ENCODE results near the gene RPRD1B. TPM values are rescaled to one million over a fixed set of nuclear protein-coding genes. Genes with fewer than 3 reads are reported as not detected.
A peak's percentile ranks its signal among the peaks of the same experiment; 100 is the strongest.

The RPRD1B gene
- polyA plus RNA-seq, 3 donors: 3.6 to 12.3 (median 4.7) TPM

DNA sequence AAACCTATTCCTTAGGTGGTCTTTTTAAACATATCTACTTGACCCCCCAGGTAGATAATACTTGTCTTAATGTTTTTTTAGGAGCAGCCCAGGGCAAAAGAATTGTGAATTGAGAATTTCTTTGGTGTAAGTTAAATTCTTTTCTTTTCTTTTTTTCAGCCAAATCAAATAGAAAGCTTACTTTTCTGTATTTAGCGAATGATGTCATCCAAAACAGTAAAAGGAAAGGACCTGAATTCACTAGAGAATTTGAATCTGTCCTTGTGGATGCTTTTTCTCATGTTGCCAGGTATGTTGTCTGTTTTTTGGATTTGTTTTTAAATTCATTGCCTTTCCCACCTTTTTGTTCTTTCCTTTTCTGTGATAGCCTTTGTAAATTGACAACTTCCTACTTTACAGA lies 6.7 kb downstream of the RPRD1B start:
- H3K4me1 Mint-ChIP-seq: peaks cover 17% of the 10 kb centered on the region

DNA sequence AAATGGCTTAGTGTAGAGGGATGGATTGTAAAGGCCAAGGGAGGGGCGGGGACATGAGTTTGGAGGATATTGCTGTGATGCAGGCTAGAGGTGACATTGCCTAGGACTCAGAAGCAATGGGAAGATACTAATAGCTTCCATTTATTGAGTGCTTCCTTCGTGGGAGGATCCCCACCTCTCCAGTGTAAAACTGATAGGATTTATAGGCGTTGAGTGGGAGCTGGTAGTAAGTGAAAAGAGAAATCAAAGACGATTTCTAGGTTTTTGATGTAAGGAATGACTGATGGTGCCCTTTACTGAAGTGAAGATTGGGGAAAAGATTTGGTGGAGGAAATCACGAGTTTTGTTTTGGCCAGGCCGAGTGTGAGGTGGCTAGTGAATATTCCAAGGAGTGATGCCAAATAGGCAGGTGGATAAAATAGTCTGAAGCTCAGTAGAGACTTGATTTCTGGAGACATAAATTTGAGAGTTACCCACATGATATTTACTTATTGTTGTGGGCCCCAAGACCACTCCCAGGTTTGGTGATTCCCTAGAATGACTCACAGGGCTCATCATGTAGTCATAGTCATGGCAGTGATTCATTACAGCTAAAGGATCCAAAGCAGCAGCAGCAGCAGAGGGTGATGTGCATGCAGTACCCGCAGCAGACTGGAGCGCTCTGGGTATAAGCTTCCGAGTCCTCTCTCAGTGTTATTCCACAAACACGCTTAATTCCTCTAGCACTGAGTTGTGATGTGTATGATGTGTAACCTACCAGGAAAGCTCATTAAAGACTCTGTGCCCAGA lies 10.2 kb downstream of the RPRD1B start:
- peak in 2 of 3 donors; percentile 12 to 75 for DNase-seq
- H3K27ac ChIP-seq (ENCODE audit: low read depth in 1 of 2, low read length in 2 of 2): no peak overlapping the region
- no peaks in the 10 kb centered on the region for H3K4me1 ChIP-seq (ENCODE audit: control insufficient read depth in 1 of 2, insufficient read depth in 2 of 2, low read length in 2 of 2)
- H3K4me3 Mint-ChIP-seq: no peak overlapping the region
- intact Hi-C loops (cut with micrococcal nuclease): no loop called here
- H3K36me3 ChIP-seq (replicated peaks in 1 of 2; ENCODE audit: control insufficient read depth in 1 of 2, insufficient read depth in 2 of 2, low read length in 2 of 2): peaks cover 69 to 92% of the 10 kb centered on the region in 2 donors
- H4K20me1 ChIP-seq (ENCODE audit: insufficient read depth, low read length): peaks cover 82% of the 10 kb centered on the region
- peaks cover 70 to 80% of the 10 kb centered on the region in 2 donors for H3K36me3 Mint-ChIP-seq
- no peaks in the 10 kb centered on the region for H3K9me3 ChIP-seq (replicated peaks in 1 of 2; ENCODE audit: control insufficient read depth in 1 of 2, insufficient read depth in 1 of 2, low read length in 2 of 2)
- no peak overlapping the region for H2AFZ ChIP-seq (ENCODE audit: insufficient read depth, low read depth, low read length, poor library complexity, severe bottlenecking)
- peaks cover 92% of the 10 kb centered on the region for H3K79me2 ChIP-seq (ENCODE audit: insufficient read depth, low read length)
- TF ChIP-seq, protein P1, sequence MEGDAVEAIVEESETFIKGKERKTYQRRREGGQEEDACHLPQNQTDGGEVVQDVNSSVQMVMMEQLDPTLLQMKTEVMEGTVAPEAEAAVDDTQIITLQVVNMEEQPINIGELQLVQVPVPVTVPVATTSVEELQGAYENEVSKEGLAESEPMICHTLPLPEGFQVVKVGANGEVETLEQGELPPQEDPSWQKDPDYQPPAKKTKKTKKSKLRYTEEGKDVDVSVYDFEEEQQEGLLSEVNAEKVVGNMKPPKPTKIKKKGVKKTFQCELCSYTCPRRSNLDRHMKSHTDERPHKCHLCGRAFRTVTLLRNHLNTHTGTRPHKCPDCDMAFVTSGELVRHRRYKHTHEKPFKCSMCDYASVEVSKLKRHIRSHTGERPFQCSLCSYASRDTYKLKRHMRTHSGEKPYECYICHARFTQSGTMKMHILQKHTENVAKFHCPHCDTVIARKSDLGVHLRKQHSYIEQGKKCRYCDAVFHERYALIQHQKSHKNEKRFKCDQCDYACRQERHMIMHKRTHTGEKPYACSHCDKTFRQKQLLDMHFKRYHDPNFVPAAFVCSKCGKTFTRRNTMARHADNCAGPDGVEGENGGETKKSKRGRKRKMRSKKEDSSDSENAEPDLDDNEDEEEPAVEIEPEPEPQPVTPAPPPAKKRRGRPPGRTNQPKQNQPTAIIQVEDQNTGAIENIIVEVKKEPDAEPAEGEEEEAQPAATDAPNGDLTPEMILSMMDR (IDR thresholded peaks at IDR 0.05): no peak
- H3K9me3 Mint-ChIP-seq: no peaks in the 10 kb centered on the region
- no peaks in the 10 kb centered on the region for H3K27me3 ChIP-seq (ENCODE audit: control insufficient read depth in 2 of 2, insufficient read depth in 2 of 2, low read length in 2 of 2)
- 95% methylated on average over 5 of the region's 10 CpGs for WGBS (ENCODE audit: insufficient coverage)
- H3K9ac ChIP-seq (ENCODE audit: insufficient read depth, low read length, poor library complexity, severe bottlenecking): no peak overlapping the region
- peaks cover 3% of the 10 kb centered on the region for H3K4me1 Mint-ChIP-seq
- peak overlapping the region in 4 of 7 donors; percentile 17 to 88 (median 66) for H3K27ac Mint-ChIP-seq
- no peak overlapping the region for H3K4me3 ChIP-seq (replicated peaks in 1 of 3; ENCODE audit: low read depth in 2 of 3, low read length in 3 of 3)
- no peak overlapping the region for H3K4me2 ChIP-seq (replicated peaks; ENCODE audit: extremely low read depth, low read length, poor library complexity, severe bottlenecking)
- H3K27me3 Mint-ChIP-seq (ENCODE audit: low read depth in 3 of 3): no peaks in the 10 kb centered on the region

More for the DNA sequence above, 6.7 kb downstream of the RPRD1B start:
- TF ChIP-seq, protein P1 (IDR thresholded peaks at IDR 0.05): no peak
- Histone ChIP-seq H3K79me2 (ENCODE audit: insufficient read depth, low read length) (peaks cover 97% of the 10 kb centered on the region), H3K4me2 (replicated peaks; ENCODE audit: extremely low read depth, low read length, poor library complexity, severe bottlenecking) (no peak overlapping the region), H3K27ac (ENCODE audit: low read depth in 1 of 2, low read length in 2 of 2) (peak overlapping the region in 1 of 2 donors; percentile 7), H3K36me3 (replicated peaks in 1 of 2; ENCODE audit: control insufficient read depth in 1 of 2, insufficient read depth in 2 of 2, low read length in 2 of 2) (peaks cover 48 to 80% of the 10 kb centered on the region in 2 donors), H3K9me3 (replicated peaks in 1 of 2; ENCODE audit: control insufficient read depth in 1 of 2, insufficient read depth in 1 of 2, low read length in 2 of 2) (no peaks in the 10 kb centered on the region), H3K9ac (ENCODE audit: insufficient read depth, low read length, poor library complexity, severe bottlenecking) (no peak overlapping the region), H3K4me1 (ENCODE audit: control insufficient read depth in 1 of 2, insufficient read depth in 2 of 2, low read length in 2 of 2) (peaks cover 8 to 12% of the 10 kb centered on the region in 2 donors), H3K4me3 (replicated peaks in 1 of 3; ENCODE audit: low read depth in 2 of 3, low read length in 3 of 3) (no peak overlapping the region), H4K20me1 (ENCODE audit: insufficient read depth, low read length) (peaks cover 50% of the 10 kb centered on the region), H2AFZ (ENCODE audit: insufficient read depth, low read depth, low read length, poor library complexity, severe bottlenecking) (no peak overlapping the region), H3K27me3 (ENCODE audit: control insufficient read depth in 2 of 2, insufficient read depth in 2 of 2, low read length in 2 of 2) (no peaks in the 10 kb centered on the region)
- WGBS (ENCODE audit: insufficient coverage): no CpG with 5 or more reads among the region's 1 CpG
- no peak for DNase-seq
- no peaks in the 10 kb centered on the region for H3K27me3 Mint-ChIP-seq (ENCODE audit: low read depth in 3 of 3)
- intact Hi-C loops (cut with micrococcal nuclease): no loop called here
- H3K9me3 Mint-ChIP-seq: no peaks in the 10 kb centered on the region
- H3K36me3 Mint-ChIP-seq: peaks cover 60 to 63% of the 10 kb centered on the region in 2 donors
- H3K4me3 Mint-ChIP-seq: no peak overlapping the region
- peak overlapping the region in 2 of 7 donors; percentile 72 to 80 for H3K27ac Mint-ChIP-seq
